Peyer's patch (tissue), 4 donors: ENCODE measurements around the gene PPP2R5C.

Source experiments
- POLR2A ChIP-seq, 2 donors: fragments of 450-650 bp; IDR thresholded peaks; one replicate each; pipeline ENCODE4 v1.5.1; 2017; ENCODE audit warnings: antibody characterized with exemption in 2 of 2, mild to moderate bottlenecking in 2 of 2, moderate library complexity in 2 of 2
- TF ChIP-seq, protein P1 (sequence below), 6 experiments: fragments of 450-650 bp in 4 of 6; fragments of 200-600 bp in 2 of 6; sonication (generic) in 1 of 6; IDR thresholded peaks; one replicate each; pipeline ENCODE4 v1.5.1; 2017 to 2019; ENCODE audit warnings: antibody characterized with exemption in 6 of 6, mild to moderate bottlenecking in 3 of 6, moderate library complexity in 1 of 6

DNA sequence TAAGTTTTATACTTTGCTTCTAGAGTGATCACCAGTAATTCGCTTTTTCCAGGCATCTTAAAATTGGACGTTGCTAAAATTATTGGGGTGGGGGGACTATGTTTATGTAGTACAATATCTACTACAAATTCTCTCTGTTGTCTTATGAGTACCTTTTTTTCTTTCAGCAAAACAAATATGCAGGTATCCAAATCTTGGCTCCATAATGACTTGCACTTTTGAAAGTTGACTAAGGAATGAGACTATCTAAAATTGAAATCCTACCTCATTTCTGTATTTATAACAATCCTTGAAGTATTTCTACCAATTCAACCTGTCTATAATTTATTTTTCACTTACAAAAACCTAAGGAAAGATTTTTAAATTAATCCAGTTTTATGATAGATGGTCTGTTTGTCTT lies 205.2 kb downstream of the PPP2R5C start:
- TF ChIP-seq, protein P1, sequence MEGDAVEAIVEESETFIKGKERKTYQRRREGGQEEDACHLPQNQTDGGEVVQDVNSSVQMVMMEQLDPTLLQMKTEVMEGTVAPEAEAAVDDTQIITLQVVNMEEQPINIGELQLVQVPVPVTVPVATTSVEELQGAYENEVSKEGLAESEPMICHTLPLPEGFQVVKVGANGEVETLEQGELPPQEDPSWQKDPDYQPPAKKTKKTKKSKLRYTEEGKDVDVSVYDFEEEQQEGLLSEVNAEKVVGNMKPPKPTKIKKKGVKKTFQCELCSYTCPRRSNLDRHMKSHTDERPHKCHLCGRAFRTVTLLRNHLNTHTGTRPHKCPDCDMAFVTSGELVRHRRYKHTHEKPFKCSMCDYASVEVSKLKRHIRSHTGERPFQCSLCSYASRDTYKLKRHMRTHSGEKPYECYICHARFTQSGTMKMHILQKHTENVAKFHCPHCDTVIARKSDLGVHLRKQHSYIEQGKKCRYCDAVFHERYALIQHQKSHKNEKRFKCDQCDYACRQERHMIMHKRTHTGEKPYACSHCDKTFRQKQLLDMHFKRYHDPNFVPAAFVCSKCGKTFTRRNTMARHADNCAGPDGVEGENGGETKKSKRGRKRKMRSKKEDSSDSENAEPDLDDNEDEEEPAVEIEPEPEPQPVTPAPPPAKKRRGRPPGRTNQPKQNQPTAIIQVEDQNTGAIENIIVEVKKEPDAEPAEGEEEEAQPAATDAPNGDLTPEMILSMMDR (IDR thresholded peaks at IDR 0.05) = no peak
- TF ChIP-seq POLR2A (IDR thresholded peaks at IDR 0.05) = no peak
